K562 (cell line): Measurements from ENCODE around the gene ADAM10. TPM values are rescaled to one million over a fixed set of nuclear protein-coding genes. Genes with fewer than 3 reads are reported as not detected.

ENCODE experiments used
- CREBBP ChIP-seq: IDR thresholded peaks from one replicate; pipeline ENCODE4 v1.6.1; 2012; ENCODE audit warnings: low read depth, mild to moderate bottlenecking, control low read depth, inconsistent platforms, low read length
- CREM ChIP-seq: IDR thresholded peaks from 2 replicates; pipeline ENCODE4 v1.6.1; 2014; ENCODE audit warnings: antibody characterized with exemption, low read depth
- EGR1 ChIP-seq: fragments of 450-650 bp; conservative IDR thresholded peaks from 2 replicates; pipeline ENCODE4 v1.6.1; 2017; ENCODE audit warnings: mild to moderate bottlenecking
- EP400 ChIP-seq: fragments of 450-650 bp; IDR thresholded peaks from 2 replicates; pipeline ENCODE4 v1.6.1; 2017; ENCODE audit warnings: antibody characterized with exemption, mild to moderate bottlenecking, moderate library complexity
- FOXP4 ChIP-seq: sonication (generic); formaldehyde crosslinking; IDR thresholded peaks from 2 replicates; pipeline ENCODE4 v1.8.0; 2022; ENCODE audit warnings: mild to moderate bottlenecking, missing genetic modification reagents, borderline replicate concordance
- GABPA ChIP-seq: fragments of 200-800 bp; sonication (Bioruptor generic); conservative IDR thresholded peaks from 2 replicates; pipeline ENCODE4 v1.6.1; 2016; ENCODE audit warnings: low read depth, missing genetic modification characterization, missing compliant biosample characterization
- GATAD2A ChIP-seq: fragments of 450-650 bp; IDR thresholded peaks from 2 replicates; pipeline ENCODE4 v1.6.1; 2017
- HIVEP1 ChIP-seq: fragments of 250-450 bp; sonication (Bioruptor Pico); IDR thresholded peaks from 2 replicates; pipeline ENCODE4 v1.4.0; 2020; ENCODE audit warnings: mild to moderate bottlenecking
- HMGXB4 ChIP-seq: sonication (generic); formaldehyde crosslinking; IDR thresholded peaks from 2 replicates; pipeline ENCODE4 v1.8.1; 2023; ENCODE audit warnings: mild to moderate bottlenecking, missing genetic modification reagents
- MYBL2 ChIP-seq, 2 experiments: fragments of 450-650 bp in 1 of 2; sonication (generic) in 1 of 2; formaldehyde crosslinking in 1 of 2; IDR thresholded peaks; 2 replicates each; pipeline versions ENCODE4 v1.6.1 to v1.8.1; 2017 to 2022; ENCODE audit warnings: borderline replicate concordance in 1 of 2, inconsistent platforms in 1 of 2, low read depth in 1 of 2, mild to moderate bottlenecking in 1 of 2, missing genetic modification reagents in 1 of 2, moderate library complexity in 1 of 2
- NR2C1 ChIP-seq, 2 experiments: fragments of 450-650 bp; IDR thresholded peaks; 2 replicates each; pipeline ENCODE4 v1.6.1; 2017; ENCODE audit warnings: mild to moderate bottlenecking in 2 of 2, antibody characterized with exemption in 1 of 2, inconsistent platforms in 1 of 2, missing compliant biosample characterization in 1 of 2, missing genetic modification characterization in 1 of 2
- RCOR1 ChIP-seq, 2 experiments: IDR thresholded peaks; 2 replicates each; pipeline ENCODE4 v1.6.1; 2012; ENCODE audit warnings: low read depth in 2 of 2, low read length in 2 of 2, borderline replicate concordance in 1 of 2, improper control_type of control experiment in 1 of 2
- SMAD1 ChIP-seq: fragments of 150-350 bp; IDR thresholded peaks from 2 replicates; pipeline ENCODE4 v1.6.1; 2014; ENCODE audit warnings: low read length, low read depth; ENCODE audit not compliant: partially characterized antibody
- SRF ChIP-seq, 2 experiments: fragments of 250-450, 450-650 bp in 1 of 2; sonication (Bioruptor Pico) in 1 of 2; sonication (generic) in 1 of 2; formaldehyde crosslinking; IDR thresholded peaks; 2 replicates each; pipeline versions ENCODE4 v1.5.0 to v1.5.1; 2020 to 2022; ENCODE audit warnings: mild to moderate bottlenecking in 1 of 2, missing genetic modification reagents in 1 of 2
- SRSF3 ChIP-seq: fragments of 200-400 bp; formaldehyde crosslinking; IDR thresholded peaks from 2 replicates; pipeline ENCODE4 v1.6.1; 2016; ENCODE audit warnings: mild to moderate bottlenecking, low read length, moderate library complexity; ENCODE audit not compliant: insufficient read depth
- ZNF133 ChIP-seq: fragments of 250-450 bp; sonication (Bioruptor Pico); IDR thresholded peaks from 2 replicates; pipeline ENCODE4 v1.4.0; 2020; ENCODE audit warnings: mild to moderate bottlenecking
- ZNF41 ChIP-seq: fragments of 250-450 bp; sonication (Bioruptor Pico); conservative IDR thresholded peaks from 2 replicates; pipeline ENCODE4 v1.4.0; 2020; ENCODE audit warnings: mild to moderate bottlenecking
- ZNF592 ChIP-seq: fragments of 450-650 bp; IDR thresholded peaks from 2 replicates; pipeline ENCODE4 v1.6.1; 2017; ENCODE audit warnings: antibody characterized with exemption, mild to moderate bottlenecking
- polyA plus RNA-seq, 8 experiments: library from polyadenylated mRNA; depleted of rRNA in 4 of 8; stranded (reverse) in 5 of 8; unstranded in 3 of 8; fragments of >200 nt; fragmentation: Nextera tagmentation in 2 of 8; fragmentation: Illumina TruSeq in 1 of 8; extraction: Ambion mirVana in 2 of 8; extraction: Trizol in 1 of 8; gene quantifications; 2 replicates each; pipeline versions ENCODE4 v1.2.1 to v1.2.3, GENCODE V29; 2011 to 2014; ENCODE audit warnings: inconsistent platforms in 1 of 8, missing spikeins in 1 of 8
- total RNA-seq, 7 experiments: library from RNA; depleted of rRNA in 6 of 7; stranded (reverse); fragments of >200 nt in 6 of 7; fragmentation: Illumina TruSeq in 2 of 7; extraction: Trizol in 2 of 7; gene quantifications; 2 replicates each; pipeline versions ENCODE4 v1.2.1 to v1.2.3, GENCODE V29; 2011 to 2021; ENCODE audit warnings: low replicate concordance in 1 of 7

ADAM10 gene
- total and polyA plus RNA-seq, 9 of the 15 experiments (the other 6 are each of a cell fraction or from before 2014, with no cell fraction given) = 11.9 to 152 (median 57.3) TPM

- TF ChIP-seq RCOR1 (IDR thresholded peaks at IDR 0.05; ENCODE audit: borderline replicate concordance in 1 of 2, low read depth in 2 of 2, low read length in 2 of 2) = 0 out of 4 replicates have a peak, but pooled peaks of 1 of the 2 experiments have one; percentile 0
- TF ChIP-seq FOXP4 (CRISPR knock-in tag) = 0 out of 2 replicates have a peak, but pooled peaks have one; percentile 43
- peak; percentile 56; the same call in 1 of the 2 replicates for TF ChIP-seq EGR1
- no peak for TF ChIP-seq MYBL2 (IDR thresholded peaks at IDR 0.05; ENCODE audit: low read depth)
- TF ChIP-seq MYBL2 (CRISPR knock-in tag; IDR thresholded peaks at IDR 0.05; ENCODE audit: borderline replicate concordance) = no peak
- no peak for TF ChIP-seq GATAD2A
- peak; percentile 47 for TF ChIP-seq SMAD1
- peak; percentile 72 for TF ChIP-seq CREM
- TF ChIP-seq HMGXB4 (CRISPR knock-in tag) = 0 out of 2 replicates have a peak, but pooled peaks have one; percentile 7
- TF ChIP-seq CREBBP = no peak
- TF ChIP-seq HIVEP1 (CRISPR knock-in tag) = no peak
- no peak for TF ChIP-seq ZNF592
- TF ChIP-seq ZNF133 = no peak
- TF ChIP-seq NR2C1 (IDR thresholded peaks at IDR 0.05) = no peak
- no peak for TF ChIP-seq NR2C1 (tag; IDR thresholded peaks at IDR 0.05)
- peak; percentile 70 for TF ChIP-seq EP400
- TF ChIP-seq GABPA (tag) = peak; percentile 72
- no peak for TF ChIP-seq ZNF41 (CRISPR knock-in tag)
- TF ChIP-seq SRF (CRISPR knock-in tag; IDR thresholded peaks at IDR 0.05) = 0 out of 4 replicates have a peak, but pooled peaks of 1 of the 2 experiments have one; percentile 60
- no peak for TF ChIP-seq SRSF3
Measured at GRCh38 chr15:58749532-58750337, at the start of gene ADAM10 (continued).
